Measurements from ENCODE around the gene RPLP1. TPM values are rescaled to one million over a fixed set of nuclear protein-coding genes. Genes with fewer than 3 reads are reported as not detected.

The RPLP1 gene
- total and polyA plus RNA-seq, 4 experiments from 2014 or later: 1,134 to 2,900 (median 2,741) TPM

- no peaks in the 10 kb centered on the region for H3K36me3 Mint-ChIP-seq
- POLR2A ChIA-PET (ENCODE audit: partially characterized antibody): interaction anchor here (10.4 kb wide), 1 partner anchor 40 kb away, joined by 89 read pairs; the partner anchor contains the start of gene RPLP1
- H3K9me3 ChIP-seq (ENCODE audit: control insufficient read depth in 1 of 2, low read length in 2 of 2): no peaks in the 10 kb centered on the region
- CTCF ChIA-PET (ENCODE audit: partially characterized antibody): interaction anchor here (1.2 kb wide), 1 partner anchor 64 kb away, joined by 3 read pairs; no protein-coding TSS in a partner anchor
- no peak overlapping the region for H3K4me3 ChIP-seq (ENCODE audit: low read length in 2 of 2)
- H3K4me1 Mint-ChIP-seq: peaks cover 6 to 15% (median 10%) of the 10 kb centered on the region in 4 donors
- H3K27me3 ChIP-seq (ENCODE audit: insufficient read depth, low read length): no peaks in the 10 kb centered on the region
- intact Hi-C loops (cut with micrococcal nuclease): loop anchor here (5.0 to 10.0 kb wide), 4 partner anchors 40 to 1135 kb away; partner anchors contain the start of genes ANP32A, FEM1B and RPLP1
- H3K4me3 Mint-ChIP-seq: no peak overlapping the region
- peaks cover 8% of the 10 kb centered on the region for H3K4me1 ChIP-seq (ENCODE audit: insufficient read depth, low read length)
- H3K27me3 Mint-ChIP-seq: peaks cover 6 to 16% of the 10 kb centered on the region in 2 donors
- peak overlapping the region in 1 of 7 donors; percentile 84 for H3K27ac Mint-ChIP-seq
- H3K9me3 Mint-ChIP-seq: no peaks in the 10 kb centered on the region
- DNase-seq: no peak
- no peaks in the 10 kb centered on the region for H3K36me3 ChIP-seq (ENCODE audit: insufficient read depth, low read length)
- H3K27ac ChIP-seq (ENCODE audit: low read depth, low read length): no peak overlapping the region
Observed at GRCh38 chr15:69412274-69412673, 40.3 kb upstream of the RPLP1 start.

- no peak for DNase-seq
- peak overlapping the region in 1 of 8 donors; percentile 57 for H3K4me3 Mint-ChIP-seq
- intact Hi-C loops (cut with micrococcal nuclease): loop anchor here (5.0 to 10.0 kb wide), 4 partner anchors 40 to 1135 kb away; partner anchors contain the start of genes ANP32A, FEM1B and RPLP1
Observed at GRCh38 chr15:69412701-69413100, 39.9 kb upstream of the RPLP1 start.

GRCh38 chr15:69413822-69414700 lies 38.6 kb upstream of the RPLP1 start, which contains the start of gene KIF23:
KIF23 (plus strand) TSS chr15:69414349; CDS start chr15:69414466, 117 bp downstream.
- Histone ChIP-seq H3K27me3 (ENCODE audit: insufficient read depth, low read length) (no peaks in the 10 kb centered on the region), H3K9me3 (ENCODE audit: control insufficient read depth in 1 of 2, low read length in 2 of 2) (no peaks in the 10 kb centered on the region), H3K4me3 (ENCODE audit: low read length in 2 of 2) (peak within 1 kb of the TSS in 1 of 2 donors; percentile 58), H3K36me3 (ENCODE audit: insufficient read depth, low read length) (no peaks in the 10 kb centered on the region), H3K27ac (ENCODE audit: low read depth, low read length) (peak within 1 kb of the TSS; percentile 37), H3K4me1 (ENCODE audit: insufficient read depth, low read length) (peaks cover 8% of the 10 kb centered on the region)
- Mint-ChIP-seq H3K36me3 (no peaks in the 10 kb centered on the region), H3K9me3 (no peaks in the 10 kb centered on the region), H3K4me3 (peak within 1 kb of the TSS; percentile 85 to 93 (median 86)), H3K27me3 (peaks cover 5 to 17% of the 10 kb centered on the region in 2 donors), H3K27ac (peak within 1 kb of the TSS; percentile 48 to 91 (median 74)), H3K4me1 (peaks cover 6 to 15% (median 12%) of the 10 kb centered on the region in 4 donors)
- DNase-seq: peak; percentile 90 to 95 (median 91)
- CTCF ChIA-PET (ENCODE audit: partially characterized antibody): interaction anchor here (0.8 to 2.5 kb wide), 6 partner anchors 19 to 64 kb away, joined by 3 to 6 read pairs (median 5); partner anchors contain the start of gene RPLP1
- POLR2A ChIA-PET (ENCODE audit: partially characterized antibody): interaction anchor here (0.5 to 10.4 kb wide), 5 partner anchors 39 to 55 kb away, joined by 3 to 89 read pairs (median 6); partner anchors contain the start of gene RPLP1
- intact Hi-C loops (cut with micrococcal nuclease): loop anchor here (5.0 to 10.0 kb wide), 4 partner anchors 38 to 1137 kb away; partner anchors contain the start of genes ANP32A, FEM1B and RPLP1

More at GRCh38 chr15:69412701-69413100, 39.9 kb upstream of the RPLP1 start:
- H3K4me3 ChIP-seq (ENCODE audit: low read length in 2 of 2): no peak overlapping the region
- Mint-ChIP-seq H3K27ac (peak overlapping the region in 3 of 7 donors; percentile 7 to 84 (median 18)), H3K27me3 (peaks cover 6 to 19% of the 10 kb centered on the region in 2 donors), H3K9me3 (no peaks in the 10 kb centered on the region), H3K36me3 (no peaks in the 10 kb centered on the region), H3K4me1 (peaks cover 6 to 15% (median 10%) of the 10 kb centered on the region in 4 donors)
- CTCF ChIA-PET (ENCODE audit: partially characterized antibody): interaction anchor here (1.2 kb wide), 1 partner anchor 64 kb away, joined by 3 read pairs; no protein-coding TSS in a partner anchor
- POLR2A ChIA-PET (ENCODE audit: partially characterized antibody): interaction anchor here (10.4 kb wide), 1 partner anchor 40 kb away, joined by 89 read pairs; the partner anchor contains the start of gene RPLP1
- no peak overlapping the region for H3K27ac ChIP-seq (ENCODE audit: low read depth, low read length)
- peaks cover 8% of the 10 kb centered on the region for H3K4me1 ChIP-seq (ENCODE audit: insufficient read depth, low read length)
- no peaks in the 10 kb centered on the region for H3K27me3 ChIP-seq (ENCODE audit: insufficient read depth, low read length)
- H3K36me3 ChIP-seq (ENCODE audit: insufficient read depth, low read length): no peaks in the 10 kb centered on the region
- no peaks in the 10 kb centered on the region for H3K9me3 ChIP-seq (ENCODE audit: control insufficient read depth in 1 of 2, low read length in 2 of 2)

- ChIA-PET POLR2A (ENCODE audit: partially characterized antibody) (interaction anchor here (0.5 to 10.4 kb wide), 5 partner anchors 38 to 54 kb away, joined by 3 to 89 read pairs (median 6); partner anchors contain the start of gene RPLP1), CTCF (ENCODE audit: partially characterized antibody) (interaction anchor here (0.8 to 2.5 kb wide), 5 partner anchors 20 to 54 kb away, joined by 3 to 6 read pairs (median 5); partner anchors contain the start of gene RPLP1)
- Histone ChIP-seq H3K9me3 (ENCODE audit: control insufficient read depth in 1 of 2, low read length in 2 of 2) (no peaks in the 10 kb centered on the region), H3K4me3 (ENCODE audit: low read length in 2 of 2) (peak overlapping the region in 1 of 2 donors; percentile 58), H3K4me1 (ENCODE audit: insufficient read depth, low read length) (peaks cover 8% of the 10 kb centered on the region), H3K36me3 (ENCODE audit: insufficient read depth, low read length) (no peaks in the 10 kb centered on the region), H3K27ac (ENCODE audit: low read depth, low read length) (peak overlapping the region; percentile 37), H3K27me3 (ENCODE audit: insufficient read depth, low read length) (no peaks in the 10 kb centered on the region)
- peak in 3 of 5 donors; percentile 8 to 18 (median 9) for DNase-seq
- intact Hi-C loops (cut with micrococcal nuclease): loop anchor here (5.0 to 10.0 kb wide), 4 partner anchors 38 to 1137 kb away; partner anchors contain the start of genes ANP32A, FEM1B and RPLP1
- peaks cover 6 to 15% (median 12%) of the 10 kb centered on the region in 4 donors for H3K4me1 Mint-ChIP-seq
- no peaks in the 10 kb centered on the region for H3K9me3 Mint-ChIP-seq
- no peak overlapping the region for H3K27ac Mint-ChIP-seq
- no peaks in the 10 kb centered on the region for H3K36me3 Mint-ChIP-seq
- peaks cover 5 to 11% of the 10 kb centered on the region in 2 donors for H3K27me3 Mint-ChIP-seq
- peak overlapping the region; percentile 62 to 81 (median 75) for H3K4me3 Mint-ChIP-seq
Observed at GRCh38 chr15:69414701-69415167, 37.9 kb upstream of the RPLP1 start.

- no peaks in the 10 kb centered on the region for H3K27me3 ChIP-seq (ENCODE audit: insufficient read depth, low read length)
- no peak overlapping the region for H3K27ac ChIP-seq (ENCODE audit: low read depth, low read length)
- no peak overlapping the region for H3K4me3 ChIP-seq (ENCODE audit: low read length in 2 of 2)
- DNase-seq: no peak
- H3K36me3 ChIP-seq (ENCODE audit: insufficient read depth, low read length): no peaks in the 10 kb centered on the region
- POLR2A ChIA-PET (ENCODE audit: partially characterized antibody): interaction anchor here (2.0 to 10.4 kb wide), 2 partner anchors 37 to 54 kb away, joined by 13 to 89 read pairs; partner anchors contain the start of gene RPLP1
- H3K36me3 Mint-ChIP-seq: no peaks in the 10 kb centered on the region
- H3K9me3 ChIP-seq (ENCODE audit: control insufficient read depth in 1 of 2, low read length in 2 of 2): no peaks in the 10 kb centered on the region
- H3K4me1 Mint-ChIP-seq: peaks cover 6 to 15% (median 12%) of the 10 kb centered on the region in 4 donors
- peaks cover 8% of the 10 kb centered on the region for H3K4me1 ChIP-seq (ENCODE audit: insufficient read depth, low read length)
- CTCF ChIA-PET (ENCODE audit: partially characterized antibody): interaction anchor here (2.1 to 2.5 kb wide), 2 partner anchors 38 to 47 kb away, joined by 6 read pairs; partner anchors contain the start of gene RPLP1
- H3K9me3 Mint-ChIP-seq: no peaks in the 10 kb centered on the region
- peak overlapping the region in 7 of 8 donors; percentile 37 to 75 (median 63) for H3K4me3 Mint-ChIP-seq
- peaks cover 5 to 11% of the 10 kb centered on the region in 2 donors for H3K27me3 Mint-ChIP-seq
- intact Hi-C loops (cut with micrococcal nuclease): loop anchor here (10.0 kb wide), 1 partner anchor 591 kb away; the partner anchor contains the start of gene ANP32A
- H3K27ac Mint-ChIP-seq: peak overlapping the region in 2 of 7 donors; percentile 5 to 39
Observed at GRCh38 chr15:69415381-69415780, 37.2 kb upstream of the RPLP1 start.

- Histone ChIP-seq H3K27me3 (ENCODE audit: insufficient read depth, low read length) (no peaks in the 10 kb centered on the region), H3K36me3 (ENCODE audit: insufficient read depth, low read length) (no peaks in the 10 kb centered on the region), H3K9me3 (ENCODE audit: control insufficient read depth in 1 of 2, low read length in 2 of 2) (no peaks in the 10 kb centered on the region), H3K4me1 (ENCODE audit: insufficient read depth, low read length) (peaks cover 8% of the 10 kb centered on the region), H3K4me3 (ENCODE audit: low read length in 2 of 2) (no peak overlapping the region), H3K27ac (ENCODE audit: low read depth, low read length) (no peak overlapping the region)
- Mint-ChIP-seq H3K4me3 (no peak overlapping the region), H3K27ac (no peak overlapping the region), H3K27me3 (peaks cover 5 to 11% of the 10 kb centered on the region in 2 donors), H3K9me3 (no peaks in the 10 kb centered on the region), H3K4me1 (peaks cover 6 to 15% (median 12%) of the 10 kb centered on the region in 4 donors), H3K36me3 (no peaks in the 10 kb centered on the region)
- no peak for DNase-seq
- intact Hi-C loops (cut with micrococcal nuclease): loop anchor here (10.0 kb wide), 1 partner anchor 593 kb away; the partner anchor contains the start of gene ANP32A
- CTCF ChIA-PET (ENCODE audit: partially characterized antibody): interaction anchor here (2.5 kb wide), 1 partner anchor 45 kb away, joined by 8 read pairs; no protein-coding TSS in a partner anchor
- POLR2A ChIA-PET (ENCODE audit: partially characterized antibody): interaction anchor here (10.4 kb wide), 1 partner anchor 35 kb away, joined by 89 read pairs; the partner anchor contains the start of gene RPLP1
Observed at GRCh38 chr15:69417581-69417980, 35.0 kb upstream of the RPLP1 start.
